Measurements from ENCODE around the gene KLF1.

KLF1 gene

GRCh38 chr19:12890787-12891552, 4.0 kb upstream of the KLF1 start, which contains the start of gene GCDH (continued):
- no peak for TF ChIP-seq ZNF223 (tag by site-specific recombination; IDR thresholded peaks at IDR 0.05)
- TF ChIP-seq ZNF776 (tag by site-specific recombination; IDR thresholded peaks at IDR 0.05; ENCODE audit: borderline replicate concordance) = no peak
- no peak for TF ChIP-seq AEBP2 (tag by site-specific recombination; IDR thresholded peaks at IDR 0.05; ENCODE audit: borderline replicate concordance)
- TF ChIP-seq REST (tag by site-specific recombination; IDR thresholded peaks at IDR 0.05) = no peak
- TF ChIP-seq BCL6B (tag by site-specific recombination; IDR thresholded peaks at IDR 0.05) = no peak
- no peak for TF ChIP-seq ZNF433 (tag by site-specific recombination; IDR thresholded peaks at IDR 0.05; ENCODE audit: low read depth)
- no peak for TF ChIP-seq ZNF10 (tag by site-specific recombination; IDR thresholded peaks at IDR 0.05)
- no peak for TF ChIP-seq ZNF777 (tag by site-specific recombination; IDR thresholded peaks at IDR 0.05; ENCODE audit: borderline replicate concordance)
- TF ChIP-seq ZNF843 (tag by site-specific recombination; IDR thresholded peaks at IDR 0.05) = no peak
- TF ChIP-seq ZNF670 (tag by site-specific recombination; IDR thresholded peaks at IDR 0.05; ENCODE audit: low read depth) = no peak
- no peak for TF ChIP-seq ZBTB48 (tag by site-specific recombination; IDR thresholded peaks at IDR 0.05)
- no peak; the same call in 1 of the 2 replicates for TF ChIP-seq ZNF660 (tag by site-specific recombination; IDR thresholded peaks at IDR 0.05)
- peak; percentile 91 for TF ChIP-seq ZNF629 (tag by site-specific recombination; IDR thresholded peaks at IDR 0.05)
- TF ChIP-seq ZNF416 (tag by site-specific recombination; IDR thresholded peaks at IDR 0.05) = no peak
- no peak for TF ChIP-seq SCRT1 (tag by site-specific recombination; IDR thresholded peaks at IDR 0.05; ENCODE audit: borderline replicate concordance)
- TF ChIP-seq KLF10 (tag by site-specific recombination; IDR thresholded peaks at IDR 0.05) = peak; percentile 100
- no peak for TF ChIP-seq BCL11A (tag by site-specific recombination; IDR thresholded peaks at IDR 0.05; ENCODE audit: low read depth)
- TF ChIP-seq ZFHX2 (tag by site-specific recombination; conservative IDR thresholded peaks at IDR 0.05) = peak; percentile 50
- no peak for TF ChIP-seq ZNF155 (tag by site-specific recombination; IDR thresholded peaks at IDR 0.05)
- TF ChIP-seq ZNF202 (tag by site-specific recombination; IDR thresholded peaks at IDR 0.05; ENCODE audit: borderline replicate concordance) = no peak
- peak; percentile 46; the same call in 1 of the 2 replicates for TF ChIP-seq ZNF335 (tag by site-specific recombination; conservative IDR thresholded peaks at IDR 0.05)
- no peak for TF ChIP-seq ZNF560 (tag by site-specific recombination; IDR thresholded peaks at IDR 0.05; ENCODE audit: borderline replicate concordance)
- TF ChIP-seq ZNF394 (tag by site-specific recombination; IDR thresholded peaks at IDR 0.05; ENCODE audit: borderline replicate concordance) = no peak; the same call in 1 of the 2 replicates
- TF ChIP-seq ZNF169 (tag by site-specific recombination; IDR thresholded peaks at IDR 0.05) = no peak
- TF ChIP-seq ZNF350 (tag by site-specific recombination; IDR thresholded peaks at IDR 0.05) = no peak
- peak; percentile 87 for TF ChIP-seq KLF16 (tag by site-specific recombination; IDR thresholded peaks at IDR 0.05)
- no peak for TF ChIP-seq ZNF530 (tag by site-specific recombination; IDR thresholded peaks at IDR 0.05; ENCODE audit: low read depth)
- no peak for TF ChIP-seq ZNF391 (tag by site-specific recombination; IDR thresholded peaks at IDR 0.05; ENCODE audit: borderline replicate concordance, low read depth)
- TF ChIP-seq ZBTB21 (tag by site-specific recombination; IDR thresholded peaks at IDR 0.05) = peak; percentile 72
- TF ChIP-seq ZFP41 (tag by site-specific recombination; IDR thresholded peaks at IDR 0.05; ENCODE audit: borderline replicate concordance) = no peak
- no peak for TF ChIP-seq PBX3 (CRISPR knock-in tag; IDR thresholded peaks at IDR 0.05)
- peak; percentile 95 for TF ChIP-seq SP2 (tag by site-specific recombination; IDR thresholded peaks at IDR 0.05)
- TF ChIP-seq ZSCAN16 (tag by site-specific recombination; IDR thresholded peaks at IDR 0.05) = no peak
- no peak for TF ChIP-seq ZNF623 (tag by site-specific recombination; IDR thresholded peaks at IDR 0.05)
- no peak for TF ChIP-seq TCF7L2 (IDR thresholded peaks at IDR 0.05; ENCODE audit: borderline replicate concordance, low read depth, low read length)

All from HEK293 (cell line).